HG02588 (cell line): Measurements from ENCODE around the gene LST1.
A peak's percentile ranks its signal among the peaks of the same experiment; 100 is the strongest.
"Not testable (repeated sequence)": the region's sequence is repeated elsewhere in the genome, so short reads cannot be mapped to it uniquely, and the experiment has no call there.

Experiments used
- ATAC-seq: cut with Tn5 transposase; IDR thresholded peaks from one replicate; pipeline ENCODE4 v1.9.1; 2021; ENCODE audit warnings: mild to moderate bottlenecking, moderate library complexity; ENCODE audit not compliant: unreplicated experiment

Gene LST1

DNA sequence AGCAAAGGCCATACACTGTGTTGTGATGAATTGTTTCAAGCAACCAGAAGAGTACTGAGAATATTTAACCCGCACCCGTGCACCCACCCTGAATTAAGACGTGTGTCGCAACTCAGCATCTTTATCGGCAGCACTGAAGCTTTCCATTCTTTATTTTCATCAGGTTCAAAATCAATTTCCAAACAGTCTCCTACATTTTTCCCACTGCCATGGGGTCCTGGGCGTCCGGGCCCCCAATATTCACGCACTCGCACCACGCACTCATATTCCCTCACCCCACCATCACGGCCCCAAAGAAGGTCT is 5.7 kb upstream of the LST1 start:
- no peak for ATAC-seq

DNA sequence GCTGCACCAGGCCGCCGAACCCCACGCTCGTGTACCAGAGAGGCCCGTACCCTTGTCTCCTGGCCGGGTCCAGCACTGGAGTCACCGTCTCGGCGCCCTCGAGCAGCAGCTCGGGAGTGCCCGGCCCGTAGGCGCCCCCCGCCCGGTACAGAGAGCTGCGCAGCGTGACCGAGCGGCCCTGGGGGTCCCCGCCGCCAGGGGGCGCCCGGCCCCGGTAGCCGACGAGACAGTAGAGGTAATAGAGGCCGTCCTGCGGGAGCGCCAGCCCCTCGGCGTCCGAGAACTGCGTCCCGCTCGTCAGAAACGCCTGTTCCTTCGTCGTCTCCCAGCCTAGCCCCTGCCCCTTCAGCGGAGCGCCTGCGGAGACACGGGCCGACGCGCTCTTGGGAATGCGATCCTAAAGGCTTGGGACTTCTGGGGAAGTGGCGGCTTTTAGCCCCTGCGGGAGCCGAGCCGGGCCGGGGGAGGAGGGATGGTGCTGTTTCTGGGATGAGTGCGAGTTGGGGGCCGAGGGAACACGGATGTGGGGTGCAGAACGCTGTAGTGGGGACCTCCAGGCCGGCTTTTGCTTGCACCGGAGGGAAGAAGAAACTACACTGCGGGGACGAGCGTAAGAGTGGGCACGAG is 5.2 kb upstream of the LST1 start:
- peak; percentile 46 for ATAC-seq

DNA sequence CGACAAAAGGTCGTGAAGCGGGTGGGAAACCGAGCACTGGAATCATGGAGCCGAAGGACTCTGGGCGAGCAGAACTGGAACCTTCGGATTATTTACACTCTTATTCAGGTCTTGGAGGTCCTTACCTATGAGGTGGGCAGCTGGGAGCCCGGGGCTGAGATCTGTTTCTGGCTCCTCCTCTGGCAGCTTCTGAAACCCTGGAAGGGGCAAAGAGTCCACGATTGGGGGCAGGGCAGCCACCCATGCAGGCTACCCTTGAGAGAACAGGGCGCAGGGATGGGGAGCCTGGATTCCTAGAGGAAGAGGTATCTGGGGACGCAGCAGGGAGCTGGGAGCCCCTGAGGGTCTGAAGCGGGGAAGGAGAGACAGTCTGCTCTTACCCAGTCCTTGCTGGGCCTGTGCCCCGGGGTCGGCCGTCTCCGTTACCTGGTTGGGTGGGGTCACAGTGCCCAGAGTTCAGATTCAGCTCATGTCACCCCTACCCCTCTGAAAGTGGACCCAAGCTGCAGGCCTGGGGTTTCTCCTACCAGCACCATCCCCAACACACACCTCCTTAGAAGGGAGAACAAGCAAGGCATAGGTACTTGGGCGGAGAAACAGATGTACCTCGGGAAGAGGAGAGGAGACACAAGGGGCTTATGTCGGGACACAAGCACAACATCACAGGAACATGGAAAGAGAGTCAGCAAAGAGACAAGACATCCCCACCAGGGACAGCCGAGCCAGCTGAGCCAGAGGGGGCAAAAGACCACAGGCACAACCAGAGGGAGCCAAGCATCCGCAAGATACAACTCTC is 4.4 kb upstream of the LST1 start:
- no peak for ATAC-seq

DNA sequence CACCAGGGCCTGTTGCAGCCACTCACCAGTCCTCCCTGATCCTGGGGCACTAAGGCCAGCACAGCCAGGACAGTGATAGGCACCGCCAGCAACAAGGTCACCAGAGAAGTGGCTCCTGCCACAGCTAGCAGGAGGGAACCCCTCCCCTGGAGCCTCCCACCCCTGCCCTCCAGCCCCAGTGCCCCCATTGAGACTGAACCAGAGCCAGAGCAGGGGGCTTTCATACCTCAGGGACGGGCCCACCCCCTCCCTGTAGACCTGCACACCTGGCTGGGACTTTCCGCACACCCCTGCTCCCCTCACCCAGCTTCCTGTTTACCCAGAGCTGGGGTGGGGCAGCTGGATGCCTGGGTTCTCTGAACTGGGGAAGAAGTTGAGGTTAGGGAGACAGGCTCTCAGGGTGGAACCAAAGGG is 3.8 kb upstream of the LST1 start, which contains the start of gene LTB:
Gene LTB (minus strand): TSS at position 195 of the 414 bp plus-strand sequence. CDS start 7 bp downstream, at position 188.
- ATAC-seq, result no peak

DNA sequence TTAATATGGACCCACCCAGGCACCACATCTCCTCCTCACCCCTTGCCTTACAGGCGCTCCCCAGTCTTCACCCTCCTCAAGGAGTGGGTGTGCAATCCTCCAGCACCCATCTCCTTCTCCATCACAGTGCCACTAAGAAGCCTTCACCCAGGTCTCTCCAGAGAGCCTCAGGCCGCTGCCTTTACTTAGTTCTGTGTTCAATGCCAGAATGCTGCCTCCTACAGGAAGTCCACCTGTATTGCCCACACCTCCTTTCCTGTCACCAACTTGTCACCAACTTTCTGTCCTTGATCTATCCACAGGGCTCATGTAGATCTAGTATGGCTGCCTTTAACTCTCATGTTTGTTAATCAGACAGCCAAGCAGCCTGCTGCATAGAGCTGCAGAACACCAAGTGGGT is 586 bp upstream of the LST1 start:
- no peak for ATAC-seq

DNA sequence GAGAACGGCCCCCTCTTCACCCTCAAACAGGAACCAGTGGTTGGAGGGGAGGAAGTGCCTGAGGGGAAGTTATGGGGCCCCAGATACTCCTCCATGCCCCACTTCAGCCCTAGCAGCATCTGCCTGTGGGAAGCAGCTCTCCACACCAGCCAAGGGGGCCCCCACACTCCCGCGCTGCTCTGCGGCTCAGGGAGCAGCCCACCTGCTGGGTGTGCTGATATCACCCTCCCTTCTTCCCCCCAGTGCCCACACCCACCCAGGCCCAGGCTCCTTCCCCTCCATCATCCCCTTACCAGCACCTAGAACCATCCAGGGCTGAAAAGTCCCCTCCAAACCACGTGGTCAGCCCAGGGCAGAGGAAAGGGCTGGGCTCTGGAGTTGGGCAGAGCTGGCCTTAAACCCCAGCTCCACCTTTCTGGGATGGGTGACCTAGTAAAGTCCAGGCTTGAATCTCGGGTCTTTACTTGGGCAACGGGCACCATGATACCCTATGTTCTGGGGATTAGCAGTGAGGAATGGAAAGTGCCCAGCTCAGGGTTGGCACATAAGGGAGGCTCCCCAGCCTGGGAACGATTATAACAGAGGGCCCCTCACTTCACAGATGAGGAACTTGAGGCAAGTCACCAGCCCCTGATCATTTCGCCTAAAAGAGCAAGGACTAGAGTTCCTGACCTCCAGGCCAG is 663 bp downstream of the LST1 start:
- no peak for ATAC-seq

DNA sequence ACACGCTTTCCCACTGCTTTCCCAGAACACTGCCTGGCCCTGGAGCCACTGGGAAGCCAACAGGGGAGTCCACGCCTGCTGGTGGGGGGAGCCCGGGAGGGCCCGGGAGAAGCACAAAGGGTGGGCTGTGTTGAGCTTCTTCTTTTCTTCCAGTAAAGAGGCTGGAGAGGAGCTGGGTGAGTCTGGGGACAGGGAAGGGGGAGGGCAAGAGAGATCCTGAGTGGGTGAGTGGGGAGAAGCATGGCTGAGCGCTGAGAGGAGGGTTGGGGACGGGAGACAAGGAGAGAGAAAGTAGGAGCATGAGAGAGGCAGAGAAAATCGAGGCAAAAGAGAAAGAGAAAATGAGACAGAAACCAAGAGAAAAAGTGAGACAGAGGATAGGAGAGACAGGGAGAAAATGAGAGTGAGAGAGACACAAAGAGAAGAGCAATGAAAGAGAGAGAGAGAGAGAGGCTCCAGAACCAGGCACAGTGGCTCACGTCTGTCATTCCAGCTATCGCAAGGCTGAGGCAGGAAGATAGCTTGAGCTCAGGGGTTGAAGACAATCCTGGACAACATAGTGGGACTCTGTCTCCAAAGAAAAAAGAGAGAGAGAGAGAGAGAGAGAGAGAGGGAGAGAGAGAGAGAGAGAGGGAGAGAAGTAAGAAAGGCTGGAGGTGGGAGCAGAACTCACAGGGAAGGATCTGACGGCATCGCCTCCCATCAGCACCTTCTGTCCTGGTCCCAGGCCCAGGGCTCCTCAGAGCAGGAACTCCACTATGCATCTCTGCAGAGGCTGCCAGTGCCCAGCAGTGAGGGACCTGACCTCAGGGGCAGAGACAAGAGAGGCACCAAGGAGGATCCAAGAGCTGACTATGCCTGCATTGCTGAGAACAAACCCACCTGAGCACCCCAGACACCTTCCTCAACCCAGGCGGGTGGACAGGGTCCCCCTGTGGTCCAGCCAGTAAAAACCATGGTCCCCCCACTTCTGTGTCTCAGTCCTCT is 2.0 kb downstream of the LST1 start:
- ATAC-seq, result no peak

DNA sequence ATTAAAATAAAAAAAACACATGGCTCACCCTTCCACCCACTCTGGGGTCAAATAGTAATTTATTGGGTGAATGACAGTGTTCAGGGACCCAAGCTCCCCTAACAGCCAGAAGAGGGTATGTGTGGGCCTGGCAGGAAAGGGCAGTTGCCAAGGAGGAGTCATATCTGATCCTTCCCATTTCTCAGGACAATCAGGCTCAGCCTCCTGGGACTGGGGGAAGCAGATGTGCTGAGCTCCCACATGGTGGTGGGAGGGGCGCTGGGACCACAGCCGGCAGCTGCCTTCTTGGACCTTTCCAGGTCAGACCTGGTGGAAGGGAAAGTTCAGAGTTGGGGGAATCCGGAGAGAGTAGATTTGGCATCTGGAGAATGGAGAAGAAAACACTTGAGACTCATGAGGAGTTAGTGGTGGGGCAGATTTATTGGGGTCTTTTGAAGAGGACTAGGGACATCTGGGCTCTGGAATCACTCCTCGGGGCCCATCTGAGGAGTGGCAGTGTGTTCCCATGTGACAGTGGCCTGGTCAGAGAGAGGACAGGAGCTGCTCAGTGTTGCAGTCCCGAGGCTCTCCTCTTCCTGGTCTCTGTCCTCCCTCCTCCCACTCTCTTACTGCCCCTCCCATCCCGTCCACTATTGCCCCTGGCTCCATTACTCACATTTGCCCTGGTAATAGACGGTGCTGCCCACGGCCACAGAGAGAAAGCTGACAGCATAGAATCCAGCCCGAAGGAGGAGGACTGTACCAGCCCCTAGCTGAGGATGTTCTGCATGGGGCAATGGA is 3.0 kb downstream of the LST1 start:
- ATAC-seq, result no peak

DNA sequence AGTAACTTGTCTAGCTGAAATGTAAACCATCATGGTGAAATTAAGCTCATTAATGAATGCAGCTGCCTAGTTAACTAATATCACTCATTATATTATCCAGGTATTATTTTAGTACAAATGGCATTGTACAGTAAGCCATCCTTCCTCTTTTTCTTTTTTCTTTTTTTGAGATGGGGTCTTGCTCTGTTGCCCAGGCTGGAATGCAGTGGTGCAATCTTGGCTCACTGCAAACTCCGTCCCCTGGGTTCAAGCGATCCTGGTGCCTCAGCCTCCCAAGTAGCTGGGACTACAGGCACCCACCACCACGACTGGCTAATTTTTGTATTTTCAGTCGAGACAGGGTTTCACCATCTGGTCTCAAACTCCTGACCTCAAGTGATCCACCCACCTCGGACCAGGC is 4.6 kb downstream of the LST1 start:
- not testable (repeated sequence) for ATAC-seq

DNA sequence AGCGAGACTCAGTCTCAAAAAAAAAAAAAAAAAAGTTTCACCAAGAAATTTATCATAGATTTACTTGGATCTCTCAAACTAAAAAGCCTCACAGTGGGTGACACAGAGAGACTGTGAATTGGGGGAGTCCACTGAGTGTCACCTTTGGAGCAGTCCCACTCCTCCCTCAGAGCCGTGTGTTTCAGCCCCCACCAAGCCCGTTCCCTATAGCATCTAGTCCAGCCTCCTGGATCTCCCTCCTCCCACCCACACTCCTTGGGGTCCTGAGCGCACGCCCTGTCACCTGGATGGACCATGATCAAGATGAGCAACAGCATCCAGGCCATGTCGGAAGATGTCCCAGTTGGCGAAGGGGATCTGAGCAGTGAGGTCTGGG is 6.3 kb downstream of the LST1 start:
- no peak for ATAC-seq

DNA sequence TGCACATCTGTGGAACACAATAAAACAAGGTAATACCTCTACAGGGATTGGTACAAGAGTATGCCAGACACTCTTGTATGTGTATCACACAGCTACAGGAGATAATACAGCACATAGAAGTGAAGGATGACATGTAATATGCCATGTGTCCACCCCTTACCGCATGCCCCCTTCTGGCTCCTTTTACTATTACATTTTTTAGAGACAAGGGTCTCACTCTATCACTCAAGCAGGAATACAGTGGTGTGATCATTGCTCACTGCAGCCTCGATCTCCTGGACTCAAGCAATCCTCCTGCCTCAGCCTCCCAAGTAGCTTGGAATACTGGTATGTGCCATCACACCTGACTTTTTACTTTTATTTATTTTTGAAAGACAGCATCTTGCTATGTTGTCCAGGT is 10.9 kb downstream of the LST1 start:
- ATAC-seq, result no peak

DNA sequence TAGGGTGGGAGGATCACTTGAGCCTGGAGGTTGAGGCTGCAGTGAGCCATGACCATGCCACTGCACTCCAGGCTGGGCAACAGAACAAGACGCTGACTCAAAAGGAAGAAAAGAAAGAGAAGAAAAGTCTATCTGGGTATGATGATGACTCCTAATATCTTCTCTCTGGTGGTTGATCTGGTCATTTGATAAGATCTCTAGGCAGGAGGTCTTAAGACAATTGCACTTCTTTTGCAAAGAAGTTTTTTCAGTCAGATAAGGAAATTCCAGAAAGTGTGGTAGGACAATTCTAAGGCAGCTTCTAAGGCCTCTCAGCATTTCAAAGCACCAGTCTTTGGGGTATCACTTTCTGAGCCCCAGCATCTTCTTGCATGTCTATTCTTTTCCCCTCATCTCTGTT is 21.2 kb downstream of the LST1 start:
- ATAC-seq, result no peak

DNA sequence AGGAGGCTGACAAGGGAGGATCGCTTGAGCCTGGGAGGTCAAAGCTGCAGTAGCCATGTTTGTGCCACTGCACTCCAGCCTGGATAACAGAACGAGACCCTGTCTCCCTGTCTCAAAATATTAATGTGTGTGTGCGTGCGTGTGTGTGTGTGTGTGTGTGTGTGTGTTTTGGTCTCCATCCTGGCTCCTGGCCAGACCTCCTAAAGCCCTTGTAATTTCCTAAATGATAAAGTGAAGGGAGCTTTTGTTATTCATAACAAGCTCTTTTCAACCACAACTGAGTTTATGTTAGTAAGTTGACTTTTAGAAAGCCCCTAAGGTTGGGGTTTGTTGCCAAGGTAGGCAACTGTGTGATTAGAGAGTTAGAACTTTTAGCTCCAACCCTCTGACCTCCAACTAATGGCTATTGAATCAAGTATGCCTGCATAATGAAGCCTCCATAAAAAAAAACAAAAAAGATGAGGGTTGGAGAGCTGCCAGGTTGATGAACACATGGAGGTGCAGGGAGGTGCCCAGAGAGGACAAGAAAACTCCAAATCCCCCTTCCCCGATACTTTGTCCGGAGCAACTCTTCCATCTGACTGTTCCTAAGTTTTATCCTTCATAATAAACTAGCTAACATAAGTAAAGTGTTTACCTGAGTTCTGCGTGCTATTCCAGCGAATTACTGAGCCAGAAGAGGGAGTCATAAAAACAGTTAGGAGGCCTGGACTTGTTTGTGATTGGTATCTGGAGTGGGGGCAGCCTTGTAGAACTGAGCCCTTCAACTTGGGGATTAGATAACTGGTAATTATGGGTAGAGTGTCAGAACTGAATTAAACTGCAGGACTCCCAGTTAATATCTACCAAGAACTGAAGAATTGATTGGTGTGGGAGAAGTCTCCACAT is 23.7 kb downstream of the LST1 start:
- no peak for ATAC-seq

DNA sequence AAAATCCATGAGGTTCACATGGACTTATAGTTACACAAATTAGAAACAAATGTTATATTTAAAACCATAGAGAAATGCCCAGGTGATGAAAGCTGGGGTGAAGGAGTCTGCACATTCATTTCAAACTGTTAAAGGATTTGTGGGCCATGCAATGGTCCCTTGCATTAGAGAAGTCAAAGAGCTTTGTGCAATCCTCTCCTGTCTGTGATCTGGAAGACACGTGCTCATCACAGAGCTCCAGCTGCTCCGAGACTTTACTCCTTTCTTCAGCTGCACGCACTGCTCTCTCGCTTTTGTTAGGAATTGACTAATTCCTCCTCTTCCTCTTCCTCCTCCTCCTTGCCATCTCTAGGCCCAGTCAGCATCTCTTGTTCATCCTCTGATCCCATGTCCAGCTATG is 24.9 kb downstream of the LST1 start:
- ATAC-seq, result no peak

DNA sequence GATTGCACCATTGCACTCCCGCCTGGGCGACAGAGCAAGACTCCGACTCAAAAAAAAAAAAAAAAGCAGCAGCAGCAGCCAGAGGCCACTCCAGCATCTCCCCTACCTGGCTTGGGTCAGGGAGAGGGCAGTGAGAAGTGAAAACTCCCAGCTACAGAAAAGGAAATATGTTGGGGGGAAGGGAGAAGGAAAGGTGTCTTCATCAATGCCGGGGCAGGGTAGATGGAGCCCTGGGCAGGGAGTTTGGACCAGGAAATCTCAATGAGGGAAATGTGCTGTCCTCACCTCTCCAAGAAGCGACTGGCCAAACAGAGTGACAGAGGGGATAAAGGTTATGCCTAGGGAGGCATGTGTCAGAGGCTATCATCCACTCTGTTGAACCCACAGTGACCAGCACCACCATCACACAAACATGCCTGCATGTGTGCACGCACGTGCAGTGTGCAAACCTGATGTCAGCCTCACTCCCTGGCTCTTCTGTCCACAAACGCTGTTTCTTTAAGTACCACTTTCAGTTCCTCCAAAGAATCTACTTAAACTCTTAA is 28.1 kb downstream of the LST1 start:
- ATAC-seq, result no peak

DNA sequence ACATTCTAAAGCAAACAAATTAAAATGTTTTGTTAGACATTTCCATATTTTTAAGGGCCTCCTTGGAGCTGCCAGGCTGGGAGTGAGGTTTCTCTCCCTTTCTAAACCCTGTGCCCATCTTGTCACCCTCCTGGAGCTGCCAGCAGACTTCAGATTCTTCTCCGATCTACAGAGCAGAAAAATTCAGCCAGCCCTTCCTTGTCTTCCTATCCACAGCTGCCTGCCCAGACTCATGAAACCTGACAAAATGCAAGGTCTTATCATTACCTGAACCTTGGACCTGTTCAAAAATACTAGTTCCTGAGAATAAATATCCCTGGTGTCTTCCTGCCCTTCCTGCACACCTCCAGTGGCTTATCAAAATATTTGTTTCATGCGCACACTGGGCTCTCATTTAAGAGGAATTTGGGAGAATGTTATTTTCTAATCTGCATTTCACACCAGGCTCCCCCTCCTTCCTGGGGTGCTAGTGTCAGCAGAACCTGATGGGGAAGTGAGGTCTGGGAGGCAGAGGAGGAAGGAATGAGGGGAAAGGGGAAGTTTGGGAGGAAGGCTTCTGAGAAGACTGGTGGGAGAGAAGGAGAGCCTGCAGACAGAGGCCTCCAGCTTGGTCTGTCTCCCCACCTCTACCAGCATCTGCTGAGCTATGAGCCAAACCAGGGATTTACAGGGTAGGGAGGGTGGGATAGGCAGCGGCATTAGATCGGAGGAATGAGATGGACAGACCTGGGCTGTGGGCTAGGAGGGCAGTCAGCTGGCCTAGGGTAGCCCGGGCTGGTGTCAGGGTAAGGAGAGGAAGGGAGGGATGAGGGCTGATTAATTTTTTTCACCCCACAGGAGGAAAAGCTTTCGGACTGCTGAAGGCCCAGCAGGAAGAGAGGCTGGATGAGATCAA is 28.9 kb downstream of the LST1 start, which contains the start of gene AIF1:
Gene AIF1 (plus strand): TSS at position 551 of the 895 bp plus-strand sequence. CDS start 96 bp downstream, at position 647.
- no peak for ATAC-seq

DNA sequence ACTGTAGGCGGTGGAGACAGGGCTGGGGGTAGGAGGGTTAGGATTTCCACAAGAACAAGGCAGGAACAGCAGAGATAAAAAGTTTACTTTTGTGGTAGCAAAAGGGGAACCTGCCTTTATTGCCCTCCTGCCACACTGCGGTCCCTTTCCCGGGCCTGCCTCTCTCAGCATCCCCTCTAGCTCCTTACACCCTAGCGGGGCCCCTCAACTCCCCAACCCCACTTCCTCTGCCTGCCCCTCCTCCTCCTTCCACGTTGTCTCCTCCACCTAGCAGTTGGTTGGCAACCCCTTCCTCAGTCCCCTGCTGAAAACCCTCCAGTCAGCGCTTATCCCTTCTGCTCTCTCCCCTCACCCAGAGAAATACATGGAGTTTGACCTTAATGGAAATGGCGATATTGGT is 29.7 kb downstream of the LST1 start:
- ATAC-seq, result no peak

DNA sequence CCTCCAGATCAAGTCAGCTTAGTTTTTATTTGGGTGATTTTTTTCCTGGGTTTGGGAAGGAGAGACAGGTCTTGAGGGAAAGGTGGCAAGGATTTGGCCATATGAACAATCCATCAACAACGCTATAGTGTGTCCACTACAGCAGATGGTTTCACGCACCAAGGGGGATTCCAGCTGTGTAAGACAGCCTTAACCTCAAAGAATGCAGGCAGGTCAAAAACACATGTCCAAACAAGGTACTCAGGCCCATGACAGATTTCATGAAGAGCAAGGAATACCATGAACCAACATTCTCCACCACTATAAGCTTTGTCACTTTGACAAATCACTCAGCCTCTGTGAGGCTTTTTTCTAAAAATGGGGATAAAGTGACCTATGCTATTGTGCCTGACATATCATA is 30.9 kb downstream of the LST1 start:
- ATAC-seq, result no peak
